ENCODE measurements around the gene SLC44A4. TPM values are rescaled to one million over a fixed set of nuclear protein-coding genes. Genes with fewer than 3 reads are reported as not detected.

The SLC44A4 gene
- total RNA-seq, 1 experiment from 2014 or later: 3.8 TPM

- Mint-ChIP-seq H3K4me3 (no peak overlapping the region), H3K27ac (no peak overlapping the region), H3K27me3 (ENCODE audit: low read depth) (no peaks in the 10 kb centered on the region), H3K9me3 (no peaks in the 10 kb centered on the region), H3K36me3 (ENCODE audit: insufficient read depth in 1 of 3, low read depth in 3 of 3) (peaks cover 61 to 95% (median 93%) of the 10 kb centered on the region in 3 experiments; a peak in 6 of 7 replicates), H3K4me1 (no peaks in the 10 kb centered on the region)
- H3K79me1 ChIP-seq (ENCODE audit: insufficient read depth, low read depth, low read length, poor library complexity, severe bottlenecking): no peaks in the 10 kb centered on the region
- no peak overlapping the region for H3K4ac ChIP-seq (ENCODE audit: low read depth, low read length)
- no peak overlapping the region for H2AK5ac ChIP-seq (ENCODE audit: insufficient read length, low read length)
- no peaks in the 10 kb centered on the region for H3K27me3 ChIP-seq (ENCODE audit: insufficient read depth, low read length)
- no peak overlapping the region for H2AFZ ChIP-seq (ENCODE audit: low read length)
- no peak overlapping the region for H3K18ac ChIP-seq (ENCODE audit: insufficient read length, low read depth, low read length)
- no peak for TF ChIP-seq CTCF (conservative IDR thresholded peaks at IDR 0.05)
- H3K79me2 ChIP-seq (ENCODE audit: insufficient read depth, low read length): no peaks in the 10 kb centered on the region
- no peak overlapping the region for H3K56ac ChIP-seq (ENCODE audit: insufficient read length, low read depth, low read length)
- H4K8ac ChIP-seq (replicated peaks; ENCODE audit: insufficient read length, low read depth, low read length): no peak overlapping the region
- H3K27ac ChIP-seq (ENCODE audit: insufficient read length, low read depth, low read length): no peak overlapping the region
- H4K20me1 ChIP-seq (ENCODE audit: control insufficient read depth, insufficient read depth, insufficient read length): no peaks in the 10 kb centered on the region
- H3K14ac ChIP-seq (ENCODE audit: insufficient read depth, low read length): no peak overlapping the region
- no peak overlapping the region for H2BK120ac ChIP-seq (ENCODE audit: low read depth, low read length, poor library complexity, severe bottlenecking)
- no peak overlapping the region for H2BK5ac ChIP-seq (ENCODE audit: insufficient read length, low read length)
- no peak for DNase-seq
- H3K23ac ChIP-seq (ENCODE audit: insufficient read length, low read depth, low read length): no peak overlapping the region
- no peak overlapping the region for H2BK20ac ChIP-seq (ENCODE audit: low read depth, low read length, poor library complexity, severe bottlenecking)
- H3T11ph ChIP-seq (ENCODE audit: low read length): no peak overlapping the region
- no peak overlapping the region for H4K5ac ChIP-seq (ENCODE audit: insufficient read length, low read depth, low read length)
- H3K4me1 ChIP-seq (ENCODE audit: insufficient read depth, low read length): no peaks in the 10 kb centered on the region
- WGBS (ENCODE audit: extremely low coverage, insufficient read length, low lambda C conversion rate): no CpG with 5 or more reads among the region's 3 CpGs
- no peaks in the 10 kb centered on the region for H3K9me3 ChIP-seq (ENCODE audit: control insufficient read depth, low read depth, low read length)
- no peak overlapping the region for H3K9ac ChIP-seq (ENCODE audit: extremely low read depth, insufficient read length, low read length)
- H3K23me2 ChIP-seq (ENCODE audit: insufficient read length, low read depth, low read length, poor library complexity, severe bottlenecking): no peaks in the 10 kb centered on the region
- no peak overlapping the region for H2BK12ac ChIP-seq (ENCODE audit: insufficient read length, low read depth, low read length)
- H2BK15ac ChIP-seq (ENCODE audit: low read depth, low read length): no peak overlapping the region
- H3K4me2 ChIP-seq (ENCODE audit: insufficient read depth, insufficient read length, low read length): no peak overlapping the region
- no peak overlapping the region for H4K91ac ChIP-seq (ENCODE audit: insufficient read length, low read depth, low read length)
Observed at GRCh38 chr6:31889331-31889972, 10.7 kb upstream of the SLC44A4 start.
